Anterior cingulate cortex (tissue), 58 donors: ENCODE results near the gene IRX4.

ENCODE experiments used
- DNase-seq, 58 donors: peaks; one replicate each; lab custom pipeline; 2025; lab: John Stamatoyannopoulos, UW

Gene IRX4

GRCh38 chr5:1915316-1915715 lies 32.6 kb upstream of the IRX4 start:
- DNase-seq = no peak

- DNase-seq = no peak
Observed at GRCh38 chr5:1914471-1914870, 31.7 kb upstream of the IRX4 start.

DNA sequence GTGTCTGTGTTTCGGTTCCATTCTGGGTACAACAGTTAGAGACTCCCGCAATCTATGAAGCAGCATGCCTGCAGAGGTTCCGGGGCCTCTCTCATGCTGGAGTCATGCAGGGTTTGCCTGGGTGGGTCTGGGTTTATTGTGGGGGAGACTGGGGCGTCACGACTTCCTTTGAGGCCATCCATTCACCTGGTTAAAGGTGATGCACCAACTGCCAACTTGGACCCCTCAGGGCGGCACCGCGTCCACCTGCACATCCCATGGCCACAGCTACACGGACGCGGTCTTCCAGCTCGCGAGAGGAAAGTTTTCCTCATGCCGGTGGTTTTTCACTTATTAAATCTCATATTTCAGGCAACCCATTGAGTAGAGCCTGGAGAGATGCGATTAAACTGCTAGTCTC lies 30.9 kb upstream of the IRX4 start:
- no peak for DNase-seq

- no peak for DNase-seq
Observed at GRCh38 chr5:1912951-1913565, 30.3 kb upstream of the IRX4 start.

GRCh38 chr5:1911773-1912235 lies 29.1 kb upstream of the IRX4 start:
- DNase-seq = no peak

- DNase-seq = no peak
Observed at GRCh38 chr5:1910861-1911772, 28.4 kb upstream of the IRX4 start.

DNA sequence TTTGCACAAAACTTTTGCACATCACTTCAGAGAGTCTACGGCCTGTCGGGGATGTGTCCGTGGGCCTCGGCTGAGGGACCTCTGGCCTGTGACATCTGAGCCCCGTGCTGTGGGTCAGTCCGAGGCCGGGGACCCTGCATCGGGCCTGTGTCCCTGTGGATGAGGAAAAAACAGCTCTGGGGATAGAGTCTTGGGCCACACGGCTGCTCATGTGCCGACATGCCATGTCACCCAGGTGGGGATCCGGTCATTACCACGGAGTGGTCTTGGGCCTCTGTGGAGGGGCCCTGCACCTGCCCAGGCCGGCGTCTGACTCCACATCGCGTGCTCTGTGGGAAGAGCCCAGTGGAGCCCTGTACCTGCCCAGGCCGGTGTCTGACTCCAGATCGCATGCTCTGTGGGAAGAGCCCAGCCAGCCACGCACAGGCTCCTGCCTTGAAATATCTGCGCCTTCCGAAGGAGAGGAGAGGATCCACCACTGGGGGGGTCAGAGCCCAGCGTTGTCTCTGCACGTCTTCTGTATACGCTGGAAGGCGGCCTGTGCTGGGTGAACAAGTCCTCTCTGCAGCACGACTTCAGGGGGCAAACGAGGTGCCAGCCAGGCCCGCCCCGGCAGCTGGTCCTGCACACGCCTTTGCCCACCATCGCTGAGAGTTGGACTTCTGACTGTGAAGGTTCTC lies 27.5 kb upstream of the IRX4 start:
- DNase-seq = no peak

DNA sequence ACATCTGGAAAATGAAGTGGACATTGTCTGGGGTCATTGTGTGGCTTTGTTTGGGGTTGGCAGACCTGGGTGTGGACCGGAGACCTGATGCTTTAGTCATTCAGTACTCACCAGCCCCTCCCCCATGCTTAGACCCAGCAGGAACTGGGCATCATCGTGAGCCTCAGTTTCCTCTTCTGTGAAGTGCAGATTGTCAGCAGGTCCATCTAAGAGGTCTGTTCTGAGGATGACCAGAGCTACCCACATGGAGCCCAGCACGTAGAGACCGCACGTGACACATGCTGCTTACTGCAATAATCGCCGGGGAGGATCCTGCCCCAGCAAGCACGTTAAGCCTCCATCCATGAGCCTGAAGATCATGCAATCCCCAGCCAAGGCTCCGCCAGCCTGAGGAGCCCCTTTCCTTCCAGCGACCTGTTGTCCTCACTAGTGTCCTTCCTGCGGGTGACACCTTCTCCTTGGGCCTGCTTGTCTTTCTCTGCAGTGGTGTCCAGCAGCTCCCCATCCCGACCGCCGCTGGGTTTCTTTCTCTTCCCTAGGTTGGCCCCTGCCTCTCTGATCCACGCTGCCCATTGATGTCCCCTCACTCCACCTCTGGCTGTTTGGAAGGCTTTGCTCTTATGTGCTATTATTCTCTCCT lies 26.7 kb upstream of the IRX4 start:
- DNase-seq = no peak

- DNase-seq = no peak
Observed at GRCh38 chr5:1908931-1909330, 26.2 kb upstream of the IRX4 start.

DNA sequence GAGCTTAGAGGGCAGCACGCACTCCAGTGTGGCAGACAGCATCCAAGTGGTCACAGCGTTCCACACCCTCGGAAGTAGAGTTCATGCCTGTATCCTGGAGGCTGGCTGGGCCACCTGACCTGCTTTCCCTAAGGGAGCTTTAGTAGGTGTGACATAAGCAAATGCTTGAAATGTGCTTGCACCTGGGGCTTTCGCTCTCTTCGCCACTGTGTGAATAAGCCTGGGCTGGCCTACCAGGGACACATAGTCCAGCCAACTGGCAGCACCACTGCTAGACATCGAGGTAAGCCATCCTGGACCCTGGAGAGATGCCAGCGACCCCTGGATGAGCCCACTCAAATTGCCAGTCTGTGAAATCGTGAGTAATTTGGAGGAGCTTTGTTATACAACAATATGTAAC lies 24.9 kb upstream of the IRX4 start:
- no peak for DNase-seq

GRCh38 chr5:1905108-1905507 lies 22.4 kb upstream of the IRX4 start:
- DNase-seq = no peak

GRCh38 chr5:1901983-1902382 lies 19.3 kb upstream of the IRX4 start:
- DNase-seq = no peak

GRCh38 chr5:1901061-1901460 lies 18.3 kb upstream of the IRX4 start:
- no peak for DNase-seq

- no peak for DNase-seq
Observed at GRCh38 chr5:1899201-1899600, 16.5 kb upstream of the IRX4 start.

DNA sequence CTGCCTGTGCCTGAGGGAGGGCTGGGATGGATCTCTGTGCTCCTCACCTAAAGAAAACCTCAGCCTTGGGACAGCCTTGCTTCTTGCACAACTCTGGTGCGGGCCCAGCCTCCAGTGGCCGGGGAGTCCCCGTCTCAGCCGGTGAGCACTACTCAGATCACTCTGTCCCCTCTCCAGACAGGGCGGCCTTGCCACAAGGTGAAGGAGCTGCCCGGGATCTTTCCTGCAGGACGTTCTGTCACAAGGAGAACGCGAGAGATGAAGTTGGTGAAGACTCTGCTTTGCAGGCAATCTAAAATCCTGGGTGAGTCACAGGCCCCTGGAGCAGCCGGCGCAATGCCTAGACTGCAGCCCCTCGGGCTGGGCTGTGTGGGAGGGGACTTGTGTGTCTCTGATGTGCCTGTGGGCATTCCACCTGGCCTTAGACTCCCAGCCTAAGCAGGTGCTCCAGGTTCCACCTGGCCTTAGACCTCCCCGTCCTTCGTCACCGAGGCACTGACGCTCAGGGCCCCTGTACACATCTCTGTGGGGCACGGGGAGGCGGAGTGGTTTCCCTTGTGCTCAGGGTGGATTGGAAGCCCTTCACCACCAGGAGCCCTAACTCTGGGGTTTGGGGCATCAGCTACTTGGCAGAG lies 15.2 kb upstream of the IRX4 start:
- no peak for DNase-seq

GRCh38 chr5:1897386-1897785 lies 14.7 kb upstream of the IRX4 start:
- DNase-seq = no peak

DNA sequence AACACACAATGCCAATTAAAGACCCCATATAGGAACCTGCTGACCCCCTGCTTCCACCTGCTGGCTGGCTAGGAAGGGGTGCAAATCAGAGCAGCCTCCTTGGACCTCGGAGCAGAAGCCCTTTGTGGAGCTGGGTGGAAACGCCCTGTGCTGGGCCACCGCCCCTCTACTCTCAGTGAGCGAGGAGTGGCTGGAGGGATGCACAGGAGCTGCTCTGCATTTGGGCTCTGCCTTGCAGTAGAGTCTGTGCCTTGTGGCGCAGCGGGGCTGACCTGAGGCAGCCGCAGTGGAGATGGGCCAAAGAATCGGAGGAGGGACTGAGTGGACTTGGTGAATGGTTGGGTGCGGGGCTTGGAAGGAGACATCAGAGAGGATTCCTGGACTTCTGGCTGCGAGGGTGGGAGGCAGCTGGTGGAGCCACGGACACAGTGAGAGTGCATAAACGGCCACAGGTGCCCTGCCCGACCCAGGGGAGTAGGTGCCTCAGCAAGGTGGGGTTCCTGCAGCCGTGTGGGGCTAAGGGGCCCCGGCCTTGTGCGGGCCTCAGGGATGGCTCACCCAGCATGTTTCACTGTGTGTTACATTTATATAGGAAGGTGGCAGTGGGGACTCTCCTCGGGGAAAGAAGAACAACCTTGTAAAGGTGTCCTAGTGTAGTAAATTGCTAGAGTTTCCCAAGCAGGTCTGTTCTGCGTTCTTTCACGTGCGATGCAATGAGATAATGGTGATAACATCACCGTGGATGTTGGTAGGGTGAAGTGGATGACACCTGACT lies 14.1 kb upstream of the IRX4 start:
- DNase-seq = no peak

DNA sequence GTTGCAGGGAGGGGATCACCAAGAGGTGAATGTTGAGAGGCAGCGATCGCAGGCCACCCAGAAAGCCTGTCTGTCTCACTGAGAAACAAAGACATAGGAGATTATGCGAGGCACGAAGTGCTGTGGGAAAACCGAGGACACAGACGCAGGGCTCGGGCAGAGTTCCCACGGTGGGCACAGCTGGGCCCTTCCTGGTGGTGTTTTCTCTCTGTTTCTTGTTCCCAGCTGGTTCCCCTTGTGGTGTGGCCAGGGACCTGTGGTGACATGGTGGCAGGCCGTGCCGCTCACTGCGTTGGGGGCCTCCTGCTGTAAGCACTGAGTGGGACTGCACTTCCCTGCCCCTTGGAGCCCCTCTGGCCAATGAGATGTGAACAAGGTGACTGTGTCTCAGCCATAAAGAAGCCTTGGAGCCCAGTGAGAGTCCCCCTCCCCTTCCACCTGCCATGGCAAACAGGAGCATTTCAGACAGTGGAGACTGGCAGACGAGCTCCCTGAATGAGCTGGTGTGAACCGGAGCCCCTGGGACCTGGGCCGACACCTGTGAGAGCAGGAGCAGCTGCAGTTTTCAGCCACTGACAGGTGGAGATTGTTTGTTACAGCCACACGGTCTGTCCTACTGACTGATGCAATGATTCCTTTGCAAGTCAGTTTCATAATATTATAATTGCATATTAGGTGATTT lies 13.2 kb upstream of the IRX4 start:
- no peak for DNase-seq

- DNase-seq = no peak
Observed at GRCh38 chr5:1894243-1894642, 11.5 kb upstream of the IRX4 start.
